Measurements from ENCODE around the gene SH2D7. TPM values are rescaled to one million over a fixed set of nuclear protein-coding genes. Genes with fewer than 3 reads are reported as not detected.
A peak's percentile ranks its signal among the peaks of the same experiment; 100 is the strongest.

Gene SH2D7
- polyA plus RNA-seq, 1 of the 3 experiments (the other 2 are of a cell fraction) = not detected

DNA sequence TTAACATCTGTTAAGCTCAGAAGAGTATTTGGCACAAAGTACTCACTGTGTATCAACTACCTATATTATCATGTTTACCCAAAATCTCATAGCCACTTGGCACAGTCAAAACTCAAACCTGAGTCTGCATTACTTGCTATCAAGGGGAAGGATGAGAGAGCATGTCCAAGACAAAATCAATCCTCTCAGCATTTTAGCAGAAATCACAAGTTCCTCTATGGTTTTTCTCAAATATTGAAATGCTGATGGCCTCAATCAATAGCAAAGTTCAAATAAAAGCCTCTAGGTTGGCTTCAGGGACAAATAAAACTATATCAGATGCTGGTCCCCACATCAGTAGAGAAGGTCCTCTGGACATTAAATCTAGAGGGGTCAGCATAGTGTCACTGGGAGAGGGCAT, 29.1 kb upstream of the SH2D7 start (continued):
- TF ChIP-seq USF2 (IDR thresholded peaks at IDR 0.05; ENCODE audit: borderline replicate concordance, low read depth, low read length) (no peak), JUND (IDR thresholded peaks at IDR 0.05) (no peak), EP300 (IDR thresholded peaks at IDR 0.05; ENCODE audit: borderline replicate concordance in 1 of 2, low read depth in 1 of 2, low read length in 1 of 2) (no peak), YY1 (IDR thresholded peaks at IDR 0.05; ENCODE audit: low read depth) (no peak), FOXJ3 (CRISPR knock-in tag; IDR thresholded peaks at IDR 0.05) (no peak), EZH2phosphoT487 (IDR thresholded peaks at IDR 0.05; ENCODE audit: borderline replicate concordance, low read depth) (no peak), MXI1 (IDR thresholded peaks at IDR 0.05; ENCODE audit: low read depth, low read length) (no peak), RXRA (IDR thresholded peaks at IDR 0.05; ENCODE audit: borderline replicate concordance, low read depth) (no peak), ZBTB33 (IDR thresholded peaks at IDR 0.05; ENCODE audit: borderline replicate concordance, low read depth) (no peak)

GRCh38 chr15:78063970-78064385, 28.4 kb upstream of the SH2D7 start:
- Histone ChIP-seq H2AFZ (ENCODE audit: low read depth) (no peak overlapping the region), H3K4me2 (no peak overlapping the region), H3K9me2 (no peaks in the 10 kb centered on the region), H3K9ac (no peak overlapping the region), H3F3A (replicated peaks; ENCODE audit: insufficient read depth) (peaks cover 27% of the 10 kb centered on the region), H3K27ac (ENCODE audit: low read depth in 2 of 2, low read length in 1 of 2) (peak overlapping the region; percentile 87 to 99; a peak in 3 of 4 replicates), H3K36me3 (replicated peaks in 1 of 2; ENCODE audit: control insufficient read depth in 1 of 2, insufficient read depth in 2 of 2, low read length in 1 of 2) (no peaks in the 10 kb centered on the region), H3K27me3 (ENCODE audit: insufficient read depth) (no peaks in the 10 kb centered on the region), H3K4me1 (ENCODE audit: control insufficient read depth in 1 of 2, insufficient read depth in 2 of 2, low read depth in 1 of 2, low read length in 1 of 2) (peaks cover 59 to 63% of the 10 kb centered on the region in 2 experiments), H4K20me1 (ENCODE audit: insufficient read depth) (peaks cover 27% of the 10 kb centered on the region; the same call in 1 of the 2 replicates), H3K9me3 (no peaks in the 10 kb centered on the region), H3K79me2 (ENCODE audit: insufficient read depth) (peaks cover 93% of the 10 kb centered on the region), H3K4me3 (ENCODE audit: low read depth in 2 of 2, low read length in 1 of 2) (no peak overlapping the region)
- ChIA-PET POLR2A (no interaction called here), CTCF (no interaction called here)
- no peak for TF ChIP-seq NRF1 (IDR thresholded peaks at IDR 0.05; ENCODE audit: low read depth, low read length)
- no peak for TF ChIP-seq TEAD4 (IDR thresholded peaks at IDR 0.05; ENCODE audit: borderline replicate concordance, insufficient read depth)
- no peak for TF ChIP-seq YY1 (IDR thresholded peaks at IDR 0.05; ENCODE audit: low read depth)
- TF ChIP-seq GATA2 (CRISPR knock-in tag; IDR thresholded peaks at IDR 0.05) = no peak
- TF ChIP-seq SMC3 (IDR thresholded peaks at IDR 0.05; ENCODE audit: low read depth, low read length) = no peak
- TF ChIP-seq EP300 (IDR thresholded peaks at IDR 0.05; ENCODE audit: borderline replicate concordance in 1 of 2, low read depth in 1 of 2, low read length in 1 of 2) = no peak
- no peak for TF ChIP-seq SIN3A (IDR thresholded peaks at IDR 0.05; ENCODE audit: borderline replicate concordance, low read depth, low read length)
- TF ChIP-seq TAF1 (IDR thresholded peaks at IDR 0.05; ENCODE audit: borderline replicate concordance, low read depth, low read length) = no peak
- no peak for TF ChIP-seq USF2 (IDR thresholded peaks at IDR 0.05; ENCODE audit: borderline replicate concordance, low read depth, low read length)
- no peak for TF ChIP-seq MAX (IDR thresholded peaks at IDR 0.05; ENCODE audit: low read depth)
- no peak for TF ChIP-seq CHD2 (IDR thresholded peaks at IDR 0.05; ENCODE audit: low read length, partially characterized antibody)
- TF ChIP-seq RCOR1 (IDR thresholded peaks at IDR 0.05; ENCODE audit: low read length) = no peak
- no peak for TF ChIP-seq POLR2AphosphoS5 (IDR thresholded peaks at IDR 0.05; ENCODE audit: low read depth, low read length)
- TF ChIP-seq, protein P1, sequence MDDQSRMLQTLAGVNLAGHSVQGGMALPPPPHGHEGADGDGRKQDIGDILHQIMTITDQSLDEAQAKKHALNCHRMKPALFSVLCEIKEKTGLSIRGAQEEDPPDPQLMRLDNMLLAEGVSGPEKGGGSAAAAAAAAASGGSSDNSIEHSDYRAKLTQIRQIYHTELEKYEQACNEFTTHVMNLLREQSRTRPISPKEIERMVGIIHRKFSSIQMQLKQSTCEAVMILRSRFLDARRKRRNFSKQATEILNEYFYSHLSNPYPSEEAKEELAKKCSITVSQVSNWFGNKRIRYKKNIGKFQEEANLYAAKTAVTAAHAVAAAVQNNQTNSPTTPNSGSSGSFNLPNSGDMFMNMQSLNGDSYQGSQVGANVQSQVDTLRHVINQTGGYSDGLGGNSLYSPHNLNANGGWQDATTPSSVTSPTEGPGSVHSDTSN (IDR thresholded peaks at IDR 0.05) = no peak
- WGBS (ENCODE audit: low lambda C conversion rate) = 89% methylated on average over 5 of the region's 5 CpGs
- no peak for DNase-seq

Measured in SK-N-SH (cell line).